ENCODE measurements around the gene DCP1A.
"Not testable (repeated sequence)": the region's sequence is repeated elsewhere in the genome, so short reads cannot be mapped to it uniquely, and the experiment has no call there.

Gene DCP1A

GRCh38 chr3:53324105-53324504 lies 23.2 kb downstream of the DCP1A start:
- FAIRE-seq (no peak), DNase-seq (ENCODE audit: insufficient read length) (no peak)
- TF ChIP-seq POLR2AphosphoS5 (IDR thresholded peaks at IDR 0.05; ENCODE audit: low read depth, low read length), result no peak
- TF ChIP-seq TAF1 (IDR thresholded peaks at IDR 0.05; ENCODE audit: borderline replicate concordance, low read depth, low read length), result no peak
- no peak for TF ChIP-seq POLR2A (IDR thresholded peaks at IDR 0.05; ENCODE audit: low read depth, low read length)

GRCh38 chr3:53320697-53321096 lies 26.6 kb downstream of the DCP1A start:
- TF ChIP-seq POLR2A (IDR thresholded peaks at IDR 0.05; ENCODE audit: low read depth, low read length) (no peak), POLR2AphosphoS5 (IDR thresholded peaks at IDR 0.05; ENCODE audit: low read depth, low read length) (no peak), TAF1 (IDR thresholded peaks at IDR 0.05; ENCODE audit: borderline replicate concordance, low read depth, low read length) (no peak)
- FAIRE-seq (no peak), DNase-seq (ENCODE audit: insufficient read length) (no peak)

- FAIRE-seq (no peak), DNase-seq (ENCODE audit: insufficient read length) (no peak)
- TF ChIP-seq POLR2A (IDR thresholded peaks at IDR 0.05; ENCODE audit: low read depth, low read length) (no peak), POLR2AphosphoS5 (IDR thresholded peaks at IDR 0.05; ENCODE audit: low read depth, low read length) (no peak), TAF1 (IDR thresholded peaks at IDR 0.05; ENCODE audit: borderline replicate concordance, low read depth, low read length) (no peak)
Measured at GRCh38 chr3:53318522-53318921, 28.8 kb downstream of the DCP1A start.

- FAIRE-seq (no peak), DNase-seq (ENCODE audit: insufficient read length) (no peak)
Measured at GRCh38 chr3:53312832-53313231, 34.5 kb downstream of the DCP1A start.

GRCh38 chr3:53311882-53312281 lies 35.5 kb downstream of the DCP1A start:
- DNase-seq (ENCODE audit: insufficient read length), result no peak
- no peak for FAIRE-seq

More at GRCh38 chr3:53312832-53313231, 34.5 kb downstream of the DCP1A start:
- TF ChIP-seq POLR2AphosphoS5 (IDR thresholded peaks at IDR 0.05; ENCODE audit: low read depth, low read length) (no peak), TAF1 (IDR thresholded peaks at IDR 0.05; ENCODE audit: borderline replicate concordance, low read depth, low read length) (no peak), POLR2A (IDR thresholded peaks at IDR 0.05; ENCODE audit: low read depth, low read length) (no peak)

GRCh38 chr3:53303957-53304356 lies 43.4 kb downstream of the DCP1A start:
- TF ChIP-seq POLR2AphosphoS5 (IDR thresholded peaks at IDR 0.05; ENCODE audit: low read depth, low read length) (no peak), POLR2A (IDR thresholded peaks at IDR 0.05; ENCODE audit: low read depth, low read length) (no peak), TAF1 (IDR thresholded peaks at IDR 0.05; ENCODE audit: borderline replicate concordance, low read depth, low read length) (no peak)
- no peak for FAIRE-seq
- no peak for DNase-seq (ENCODE audit: insufficient read length)

More at GRCh38 chr3:53311882-53312281, 35.5 kb downstream of the DCP1A start:
- TF ChIP-seq POLR2AphosphoS5 (IDR thresholded peaks at IDR 0.05; ENCODE audit: low read depth, low read length) (no peak), TAF1 (IDR thresholded peaks at IDR 0.05; ENCODE audit: borderline replicate concordance, low read depth, low read length) (no peak), POLR2A (IDR thresholded peaks at IDR 0.05; ENCODE audit: low read depth, low read length) (no peak)

- DNase-seq (ENCODE audit: insufficient read length) (no peak), FAIRE-seq (no peak)
- TF ChIP-seq POLR2AphosphoS5 (IDR thresholded peaks at IDR 0.05; ENCODE audit: low read depth, low read length), result no peak
- TF ChIP-seq POLR2A (IDR thresholded peaks at IDR 0.05; ENCODE audit: low read depth, low read length), result no peak
- no peak for TF ChIP-seq TAF1 (IDR thresholded peaks at IDR 0.05; ENCODE audit: borderline replicate concordance, low read depth, low read length)
Measured at GRCh38 chr3:53303549-53303948, 43.8 kb downstream of the DCP1A start.

- no peak for FAIRE-seq
Measured at GRCh38 chr3:53300826-53301225, 46.5 kb downstream of the DCP1A start.

GRCh38 chr3:53299611-53300023 lies 47.7 kb downstream of the DCP1A start:
- FAIRE-seq, result peak; percentile 95
- DNase-seq (ENCODE audit: insufficient read length), result not testable (repeated sequence)

More at GRCh38 chr3:53300826-53301225, 46.5 kb downstream of the DCP1A start:
- DNase-seq (ENCODE audit: insufficient read length), result no peak
- TF ChIP-seq TAF1 (IDR thresholded peaks at IDR 0.05; ENCODE audit: borderline replicate concordance, low read depth, low read length), result no peak
- TF ChIP-seq POLR2AphosphoS5 (IDR thresholded peaks at IDR 0.05; ENCODE audit: low read depth, low read length), result no peak
- TF ChIP-seq POLR2A (IDR thresholded peaks at IDR 0.05; ENCODE audit: low read depth, low read length), result no peak

- FAIRE-seq (no peak), DNase-seq (ENCODE audit: insufficient read length) (no peak)
- TF ChIP-seq POLR2A (IDR thresholded peaks at IDR 0.05; ENCODE audit: low read depth, low read length) (no peak), TAF1 (IDR thresholded peaks at IDR 0.05; ENCODE audit: borderline replicate concordance, low read depth, low read length) (no peak), POLR2AphosphoS5 (IDR thresholded peaks at IDR 0.05; ENCODE audit: low read depth, low read length) (no peak)
Measured at GRCh38 chr3:53295410-53295809, 51.9 kb downstream of the DCP1A start.

- TF ChIP-seq TAF1 (IDR thresholded peaks at IDR 0.05; ENCODE audit: borderline replicate concordance, low read depth, low read length) (no peak), POLR2A (IDR thresholded peaks at IDR 0.05; ENCODE audit: low read depth, low read length) (no peak), POLR2AphosphoS5 (IDR thresholded peaks at IDR 0.05; ENCODE audit: low read depth, low read length) (no peak)
- no peak for FAIRE-seq
Measured at GRCh38 chr3:53293867-53294266, 53.5 kb downstream of the DCP1A start.

GRCh38 chr3:53288214-53288613 lies 59.1 kb downstream of the DCP1A start:
- DNase-seq (ENCODE audit: insufficient read length) (no peak), FAIRE-seq (no peak)
- TF ChIP-seq POLR2AphosphoS5 (IDR thresholded peaks at IDR 0.05; ENCODE audit: low read depth, low read length) (no peak), POLR2A (IDR thresholded peaks at IDR 0.05; ENCODE audit: low read depth, low read length) (no peak), TAF1 (IDR thresholded peaks at IDR 0.05; ENCODE audit: borderline replicate concordance, low read depth, low read length) (no peak)

More at GRCh38 chr3:53293867-53294266, 53.5 kb downstream of the DCP1A start:
- DNase-seq (ENCODE audit: insufficient read length), result no peak

- DNase-seq (ENCODE audit: insufficient read length) (no peak), FAIRE-seq (no peak)
- no peak for TF ChIP-seq TAF1 (IDR thresholded peaks at IDR 0.05; ENCODE audit: borderline replicate concordance, low read depth, low read length)
- TF ChIP-seq POLR2AphosphoS5 (IDR thresholded peaks at IDR 0.05; ENCODE audit: low read depth, low read length), result no peak
- no peak for TF ChIP-seq POLR2A (IDR thresholded peaks at IDR 0.05; ENCODE audit: low read depth, low read length)
Measured at GRCh38 chr3:53287131-53287629, 60.2 kb downstream of the DCP1A start.
